IPS DF 6.9 (cell line): ENCODE measurements around the gene LRRC75A.

ENCODE experiments used
- DNase-seq: peaks from one replicate; pipeline ENCODE4 v3.0.0-alpha.2; 2013; ENCODE audit warnings: low read depth, low spot score
- H3K27ac ChIP-seq: one replicate; pipeline ENCODE4 v1.5.1; 2013; ENCODE audit warnings: low read length, control low read depth
- H3K27me3 ChIP-seq: 2 replicates; pipeline ENCODE4 v1.6.1; 2013; ENCODE audit warnings: mild to moderate bottlenecking, low read length; ENCODE audit not compliant: control insufficient read depth, insufficient read depth
- H3K36me3 ChIP-seq: 2 replicates; pipeline ENCODE4 v1.6.1; 2013; ENCODE audit warnings: low read length; ENCODE audit not compliant: control insufficient read depth, insufficient read depth
- H3K4me1 ChIP-seq: 2 replicates; pipeline ENCODE4 v1.6.1; 2013; ENCODE audit warnings: low read length; ENCODE audit not compliant: control insufficient read depth, insufficient read depth
- H3K4me3 ChIP-seq: 2 replicates; pipeline ENCODE4 v1.5.1; 2013; ENCODE audit warnings: mild to moderate bottlenecking, low read length
- H3K9me3 ChIP-seq: 2 replicates; pipeline ENCODE4 v1.6.1; 2013; ENCODE audit warnings: low read length, inconsistent platforms; ENCODE audit not compliant: control insufficient read depth, insufficient read depth
- WGBS: extraction: QIAGEN DNeasy Blood & Tissue Kit; methylation state at CpG from one replicate; pipeline ENCODE4 v1.1.7; 2013; ENCODE audit warnings: mixed read lengths, missing lambda C conversion rate; ENCODE audit not compliant: insufficient read length, insufficient coverage; 5-methylcytosine and 5-hydroxymethylcytosine counted together

The LRRC75A gene

DNA sequence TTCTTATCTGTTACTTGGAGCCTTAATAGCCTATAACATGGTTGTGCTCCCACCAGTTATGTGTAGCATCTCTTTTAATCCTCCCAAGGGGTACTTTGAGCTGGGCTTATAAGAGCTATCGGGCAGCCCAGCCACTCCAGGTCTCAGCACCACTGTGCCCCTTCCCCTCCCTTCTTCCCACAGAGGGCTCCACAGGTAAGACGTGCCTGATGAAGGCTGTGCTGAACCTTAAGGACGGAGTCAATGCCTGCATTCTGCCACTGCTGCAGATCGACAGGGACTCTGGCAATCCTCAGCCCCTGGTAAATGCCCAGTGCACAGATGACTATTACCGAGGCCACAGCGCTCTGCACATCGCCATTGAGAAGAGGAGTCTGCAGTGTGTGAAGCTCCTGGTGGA, 69.6 kb downstream of the LRRC75A start:
- no peaks in the 10 kb centered on the region for H3K9me3 ChIP-seq
- H3K4me1 ChIP-seq, result no peaks in the 10 kb centered on the region
- no peak overlapping the region for H3K27ac ChIP-seq
- no peak for DNase-seq
- no peaks in the 10 kb centered on the region for H3K27me3 ChIP-seq
- no peak overlapping the region for H3K4me3 ChIP-seq
- WGBS, result no CpG with 5 or more reads among the region's 7 CpGs
- H3K36me3 ChIP-seq, result no peaks in the 10 kb centered on the region

DNA sequence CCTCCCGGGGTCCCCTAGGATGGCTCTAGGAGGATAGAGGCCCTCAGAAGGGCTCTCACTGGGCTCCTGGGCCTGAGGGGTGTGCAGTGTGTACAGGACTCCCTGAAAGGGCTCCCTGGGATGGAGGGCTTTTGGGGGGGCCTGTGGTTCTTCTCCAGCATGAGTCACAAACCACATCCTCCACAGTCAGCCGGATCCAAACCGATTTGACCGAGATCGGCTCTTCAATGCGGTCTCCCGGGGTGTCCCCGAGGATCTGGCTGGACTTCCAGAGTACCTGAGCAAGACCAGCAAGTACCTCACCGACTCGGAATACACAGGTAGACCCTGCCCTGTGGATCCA, 72.1 kb downstream of the LRRC75A start:
- no peaks in the 10 kb centered on the region for H3K27me3 ChIP-seq
- no peak overlapping the region for H3K27ac ChIP-seq
- WGBS, result no CpG with 5 or more reads among the region's 10 CpGs

DNA sequence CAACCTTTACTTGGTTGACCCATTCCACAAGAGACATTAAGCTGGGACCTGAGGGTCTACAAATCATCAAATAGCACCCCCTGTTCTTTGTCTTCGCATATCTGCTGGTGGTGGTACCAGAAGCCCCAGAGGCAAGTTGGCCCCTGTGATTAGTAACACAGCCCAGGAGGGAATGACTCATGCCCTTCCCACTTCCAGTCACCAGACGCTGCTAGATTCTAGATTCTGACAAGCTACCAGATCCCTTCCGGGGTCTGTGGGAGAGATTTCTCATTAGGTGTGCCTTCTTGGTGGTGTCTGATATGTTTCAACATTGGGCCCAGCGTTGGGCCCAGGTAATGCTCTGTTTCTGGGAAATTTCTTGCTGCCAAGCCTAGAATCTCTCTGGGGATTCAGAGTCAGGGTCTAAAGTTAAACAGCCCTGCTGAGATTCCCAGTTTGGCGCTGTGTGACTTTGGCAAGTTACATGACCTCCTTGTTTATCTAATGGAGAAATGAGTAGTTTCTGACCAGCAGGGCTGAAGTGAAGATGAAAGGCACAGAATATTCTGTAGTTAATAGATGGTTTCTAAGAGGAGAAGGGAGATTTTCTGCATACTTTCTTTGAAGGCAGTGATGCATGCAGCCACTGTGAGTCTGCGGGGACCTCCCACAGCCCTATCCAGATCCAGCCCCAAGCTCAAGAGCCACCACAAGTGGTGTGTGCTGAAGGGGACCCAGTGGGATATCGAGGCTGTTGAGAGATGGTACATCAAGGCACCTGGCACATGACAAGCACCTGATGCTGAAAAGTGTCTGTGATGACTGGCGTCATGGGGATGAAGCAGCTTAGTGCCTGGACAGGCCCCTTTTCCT, 72.7 kb downstream of the LRRC75A start:
- Histone ChIP-seq H3K27ac (no peak overlapping the region), H3K4me1 (peaks cover 2% of the 10 kb centered on the region; the same call in 1 of the 2 replicates), H3K36me3 (no peaks in the 10 kb centered on the region), H3K9me3 (no peaks in the 10 kb centered on the region), H3K4me3 (no peak overlapping the region), H3K27me3 (no peaks in the 10 kb centered on the region)
- DNase-seq, result no peak
- no CpG with 5 or more reads among the region's 8 CpGs for WGBS

More for the DNA sequence above, 72.1 kb downstream of the LRRC75A start:
- no peaks in the 10 kb centered on the region for H3K36me3 ChIP-seq
- peaks cover 2% of the 10 kb centered on the region; the same call in 1 of the 2 replicates for H3K4me1 ChIP-seq
- no peaks in the 10 kb centered on the region for H3K9me3 ChIP-seq
- no peak for DNase-seq
- H3K4me3 ChIP-seq, result no peak overlapping the region

DNA sequence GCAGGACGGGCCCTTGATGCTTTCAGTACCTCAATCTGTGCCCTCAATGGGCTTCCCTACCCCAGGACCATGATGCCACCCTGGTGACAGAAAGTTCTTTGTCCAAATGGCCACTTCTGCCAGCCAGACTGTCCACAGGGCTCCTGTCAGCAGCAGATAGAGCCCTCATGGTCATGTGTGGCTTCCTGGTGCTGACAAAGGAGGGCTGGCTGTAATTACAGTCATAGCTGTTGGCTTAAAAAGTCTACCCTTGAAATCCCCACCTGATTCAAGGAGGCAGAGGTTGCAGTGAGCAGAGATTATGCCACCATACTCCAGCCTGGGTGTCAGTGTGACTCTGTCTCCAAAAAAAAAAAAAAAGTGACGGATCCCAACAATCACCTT, 73.3 kb downstream of the LRRC75A start:
- no peak overlapping the region for H3K4me3 ChIP-seq
- no peaks in the 10 kb centered on the region for H3K9me3 ChIP-seq
- no peaks in the 10 kb centered on the region for H3K27me3 ChIP-seq
- no peak for DNase-seq
- H3K36me3 ChIP-seq, result no peaks in the 10 kb centered on the region
- no peak overlapping the region for H3K27ac ChIP-seq
- H3K4me1 ChIP-seq, result peaks cover 2% of the 10 kb centered on the region; the same call in 1 of the 2 replicates
- WGBS, result no CpG with 5 or more reads among the region's 2 CpGs

DNA sequence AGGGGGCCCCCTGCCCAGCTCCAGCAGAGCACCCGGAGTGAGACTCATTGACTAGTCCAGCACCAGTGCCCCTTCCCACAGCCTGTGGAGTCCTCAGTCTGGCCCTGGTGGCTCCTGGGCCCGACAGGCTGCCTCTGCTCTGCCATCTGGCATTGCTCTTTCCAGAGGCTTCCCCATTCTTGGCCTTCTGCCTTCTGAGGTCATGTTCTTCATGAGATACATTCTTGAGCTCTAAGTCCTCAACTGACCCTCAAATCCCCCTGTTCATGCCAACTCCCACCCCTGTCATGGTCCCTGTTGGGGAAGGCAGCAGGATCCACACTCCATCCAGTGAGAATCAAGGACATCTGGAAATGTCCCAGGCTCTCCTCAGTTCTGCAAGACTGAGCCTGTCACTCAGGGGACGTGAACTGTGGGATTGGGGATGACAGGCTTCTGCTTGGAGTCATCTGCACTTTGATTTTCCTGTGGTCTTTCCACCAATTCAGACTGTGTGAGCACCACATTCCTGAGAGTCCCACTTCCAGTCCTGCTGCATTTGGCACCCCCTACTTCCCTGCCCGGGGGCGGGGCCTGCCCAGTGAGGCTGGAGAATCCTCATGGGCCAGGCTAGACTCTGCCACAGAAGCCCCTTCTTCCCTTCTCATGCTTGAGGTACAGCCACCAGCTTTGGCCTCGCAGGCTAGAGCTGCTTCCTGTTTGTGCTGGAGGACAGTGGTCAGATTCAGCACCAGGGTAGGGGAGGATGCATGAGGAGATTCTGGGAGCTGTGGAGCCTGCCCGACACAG, 73.9 kb downstream of the LRRC75A start:
- no peak for DNase-seq
- no peaks in the 10 kb centered on the region for H3K36me3 ChIP-seq
- H3K9me3 ChIP-seq, result no peaks in the 10 kb centered on the region
- no CpG with 5 or more reads among the region's 7 CpGs for WGBS
- no peaks in the 10 kb centered on the region for H3K27me3 ChIP-seq
- H3K27ac ChIP-seq, result no peak overlapping the region
- no peak overlapping the region for H3K4me3 ChIP-seq
- H3K4me1 ChIP-seq, result peaks cover 2% of the 10 kb centered on the region; the same call in 1 of the 2 replicates

DNA sequence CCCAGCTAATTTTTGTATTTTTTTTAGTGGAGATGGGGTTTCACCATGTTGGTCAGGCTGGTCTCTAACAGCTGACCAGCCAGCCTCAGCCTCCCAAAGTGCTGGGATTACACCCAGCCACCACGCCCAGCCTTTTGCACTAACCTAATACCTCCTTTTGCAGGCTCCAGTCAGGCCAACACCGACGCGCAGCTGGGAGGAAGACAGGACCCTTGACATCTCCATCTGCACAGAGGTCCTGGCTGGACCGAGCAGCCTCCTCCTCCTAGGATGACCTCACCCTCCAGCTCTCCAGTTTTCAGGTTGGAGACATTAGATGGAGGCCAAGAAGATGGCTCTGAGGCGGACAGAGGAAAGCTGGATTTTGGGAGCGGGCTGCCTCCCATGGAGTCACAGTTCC, 74.6 kb downstream of the LRRC75A start:
- Histone ChIP-seq H3K27me3 (no peaks in the 10 kb centered on the region), H3K9me3 (no peaks in the 10 kb centered on the region), H3K4me1 (peaks cover 2% of the 10 kb centered on the region; the same call in 1 of the 2 replicates), H3K27ac (no peak overlapping the region), H3K4me3 (no peak overlapping the region), H3K36me3 (no peaks in the 10 kb centered on the region)
- no CpG with 5 or more reads among the region's 7 CpGs for WGBS
- DNase-seq, result no peak

DNA sequence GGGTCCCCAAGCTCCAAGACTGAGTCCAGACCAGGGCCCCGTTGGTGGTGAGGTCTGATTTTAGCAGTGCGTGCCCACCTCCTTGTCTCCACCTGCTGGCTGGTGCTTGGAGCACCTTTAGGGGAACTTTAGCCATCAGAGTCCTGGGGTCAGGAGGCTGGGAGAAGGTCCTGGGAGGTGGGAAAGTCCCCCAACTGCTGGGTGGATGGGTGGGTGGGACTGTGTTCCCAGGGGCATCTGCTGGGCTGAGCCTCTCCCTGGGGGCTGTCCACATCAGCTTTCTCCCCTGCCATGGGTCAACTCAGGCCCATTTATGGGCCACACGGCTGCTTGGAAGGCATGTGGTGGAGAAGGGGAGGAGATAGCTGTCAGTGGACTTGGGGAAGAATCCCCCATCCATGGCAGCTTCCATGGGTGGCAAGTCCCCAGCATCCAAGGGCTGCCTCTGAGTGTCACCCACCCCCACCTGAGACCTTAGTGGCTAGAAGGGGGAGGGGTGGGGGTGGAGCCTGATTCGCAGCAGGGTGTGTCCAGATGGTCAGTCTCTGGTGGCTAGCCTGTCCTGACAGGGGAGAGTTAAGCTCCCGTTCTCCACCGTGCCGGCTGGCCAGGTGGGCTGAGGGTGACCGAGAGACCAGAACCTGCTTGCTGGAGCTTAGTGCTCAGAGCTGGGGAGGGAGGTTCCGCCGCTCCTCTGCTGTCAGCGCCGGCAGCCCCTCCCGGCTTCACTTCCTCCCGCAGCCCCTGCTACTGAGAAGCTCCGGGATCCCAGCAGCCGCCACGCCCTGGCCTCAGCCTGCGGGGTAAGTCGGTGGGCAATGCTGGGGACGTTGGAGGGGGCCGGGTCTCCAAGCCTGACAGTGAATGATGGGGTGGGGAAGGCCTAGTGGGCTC, 76.7 kb downstream of the LRRC75A start, which contains the start of gene TRPV2:
TRPV2 (plus strand) TSS at position 541 of the 894 bp plus-strand sequence. CDS start 2,098 bp downstream, outside the sequence.
- no peak within 1 kb of the TSS for H3K4me3 ChIP-seq
- H3K9me3 ChIP-seq, result no peaks in the 10 kb centered on the region
- H3K27me3 ChIP-seq, result no peaks in the 10 kb centered on the region
- no CpG with 5 or more reads among the region's 21 CpGs for WGBS
- H3K27ac ChIP-seq, result no peak within 1 kb of the TSS
- no peak for DNase-seq
- peaks cover 2% of the 10 kb centered on the region; the same call in 1 of the 2 replicates for H3K4me1 ChIP-seq
- H3K36me3 ChIP-seq, result no peaks in the 10 kb centered on the region

DNA sequence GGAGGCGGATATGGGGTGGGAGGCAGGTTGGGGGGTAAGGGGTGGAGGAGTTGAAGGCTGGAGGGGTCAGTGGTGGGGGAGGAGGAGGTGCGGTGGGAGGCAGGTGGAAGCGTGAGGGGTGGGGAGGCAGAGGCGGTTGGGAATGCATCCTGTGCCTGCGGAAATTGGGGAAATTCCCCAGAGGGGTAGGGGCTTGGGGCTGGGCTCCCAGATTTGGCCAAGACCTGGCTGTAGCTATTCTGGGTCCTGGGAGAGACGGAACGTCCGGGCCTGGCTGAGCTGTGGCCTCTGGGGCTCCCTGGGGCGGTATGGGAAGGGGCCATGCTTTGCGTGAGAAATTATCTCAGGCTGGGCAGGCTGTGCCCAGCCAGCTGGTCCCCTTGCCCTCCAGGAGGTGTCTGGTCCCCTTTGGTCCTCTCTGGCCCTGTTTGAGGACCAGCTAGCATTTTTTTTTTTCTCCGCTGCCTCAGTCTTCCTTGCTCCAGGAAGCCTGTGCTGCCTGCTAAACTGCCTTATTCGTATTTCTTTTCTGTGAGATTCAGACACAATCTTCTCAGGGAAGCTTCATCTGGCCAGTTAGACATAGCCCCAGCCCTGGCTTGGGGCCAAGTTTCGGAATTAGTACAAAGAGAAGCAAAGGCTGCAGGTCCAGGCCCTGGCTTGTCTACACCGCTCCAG, 83.9 kb downstream of the LRRC75A start:
- Histone ChIP-seq H3K9me3 (no peaks in the 10 kb centered on the region), H3K4me3 (0 out of 2 replicates have a peak overlapping the region, but pooled peaks have one; percentile 11), H3K36me3 (no peaks in the 10 kb centered on the region), H3K27me3 (no peaks in the 10 kb centered on the region), H3K27ac (no peak overlapping the region), H3K4me1 (peaks cover 3% of the 10 kb centered on the region)
- no CpG with 5 or more reads among the region's 14 CpGs for WGBS
- DNase-seq, result no peak

DNA sequence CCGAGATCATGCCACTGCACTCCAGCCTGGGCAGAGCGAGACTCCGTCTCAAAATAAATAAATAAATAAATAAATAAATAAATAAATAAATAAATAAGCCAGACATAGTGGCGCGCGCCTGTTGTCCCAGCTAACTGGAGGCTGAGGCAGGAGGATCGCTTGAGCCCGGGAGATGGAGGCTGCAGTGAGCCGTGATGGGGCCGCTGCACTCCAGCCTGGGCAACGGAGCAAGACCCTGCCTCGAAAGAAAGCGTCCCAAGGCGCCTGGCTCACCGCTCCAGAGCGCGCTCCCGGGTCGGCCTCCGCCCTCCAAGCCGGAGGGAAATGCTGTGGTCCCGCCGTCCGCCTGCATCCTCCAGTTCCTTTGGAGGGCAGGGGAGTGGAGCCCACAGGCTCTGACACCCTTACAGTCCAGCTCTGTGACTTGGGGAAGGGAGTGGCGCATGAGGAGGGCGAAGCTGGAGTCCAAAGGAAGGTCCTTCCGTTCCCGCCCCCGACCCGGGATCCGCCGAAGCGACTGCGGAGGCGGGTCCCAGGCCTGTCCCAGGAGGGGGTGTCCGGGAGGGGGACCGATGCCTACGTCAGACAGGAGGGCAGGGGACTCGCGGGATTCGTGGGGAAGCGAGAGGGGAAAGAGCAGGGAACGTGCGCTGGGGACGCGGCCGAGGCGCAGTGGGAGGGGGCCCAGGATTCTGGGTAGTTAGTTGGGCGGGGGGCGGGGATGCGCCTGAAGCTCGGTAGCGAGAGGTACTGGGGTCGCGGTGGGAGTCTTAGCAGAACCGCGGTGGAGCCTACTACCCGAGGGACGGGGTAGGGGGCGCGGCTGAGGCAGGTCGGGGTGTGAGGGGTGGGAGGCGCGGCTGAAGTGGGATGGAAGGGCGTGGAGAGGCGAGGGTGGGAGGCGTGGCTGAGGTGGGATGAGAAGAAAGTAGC, 85.0 kb downstream of the LRRC75A start:
- peak overlapping the region; percentile 70; the same call in 1 of the 2 replicates for H3K4me3 ChIP-seq
- whole genome bisulfite sequencing, result no CpG with 5 or more reads among the region's 67 CpGs
- no peaks in the 10 kb centered on the region for H3K27me3 ChIP-seq
- no peak for DNase-seq
- H3K36me3 ChIP-seq, result no peaks in the 10 kb centered on the region
- no peak overlapping the region for H3K27ac ChIP-seq
- no peaks in the 10 kb centered on the region for H3K9me3 ChIP-seq
- peaks cover 3% of the 10 kb centered on the region for H3K4me1 ChIP-seq
